AG04450 (cell line): Measurements from ENCODE around the gene PTGIR. TPM values are rescaled to one million over a fixed set of nuclear protein-coding genes. Genes with fewer than 3 reads are reported as not detected.
A peak's percentile ranks its signal among the peaks of the same experiment; 100 is the strongest.

Experiments used
- CTCF ChIA-PET: fragments of 300-600, 350-600 bp; formaldehyde crosslinking; extraction: SDS; loops from one replicate; lab custom pipeline; 2022; ENCODE audit warnings: antibody characterized with exemption, inconsistent platforms; lab: Charles Lee
- POLR2A ChIA-PET: fragments of 350-600 bp; formaldehyde crosslinking; extraction: SDS; loops from one replicate; lab custom pipeline; 2021; ENCODE audit warnings: antibody characterized with exemption, inconsistent platforms; lab: Yijun Ruan, JAX
- DNase-seq: peaks from one replicate; pipeline ENCODE4 v3.0.0-alpha.2; 2011; ENCODE audit warnings: low read depth, low spot score
- H3K27ac ChIP-seq: one replicate; pipeline ENCODE4 v1.5.1; 2012; ENCODE audit warnings: low read depth, low read length, control low read depth
- H3K27me3 ChIP-seq: one replicate; pipeline ENCODE4 v1.6.0; 2012; ENCODE audit warnings: low read length; ENCODE audit not compliant: control insufficient read depth, insufficient read depth
- H3K4me3 ChIP-seq: 2 replicates; pipeline ENCODE4 v1.5.1; 2011; ENCODE audit warnings: mild to moderate bottlenecking, low read depth, low read length, control low read depth
- H3K9me3 ChIP-seq: 2 replicates; pipeline ENCODE4 v1.5.1; 2012; ENCODE audit warnings: low read length; ENCODE audit not compliant: control insufficient read depth, insufficient read depth
- polyA plus RNA-seq: library from polyadenylated mRNA; depleted of rRNA; stranded (reverse); fragments of >200 nt; gene quantifications from 2 replicates; pipeline ENCODE4 v1.2.3, GENCODE V29; 2011
- TF ChIP-seq, protein P1 (sequence below): IDR thresholded peaks from 2 replicates; pipeline ENCODE4 v1.5.1; 2011; ENCODE audit warnings: low read depth, low read length, control low read depth, inconsistent platforms

The PTGIR gene
- polyA plus RNA-seq, 1 experiment: 2.4 TPM

DNA sequence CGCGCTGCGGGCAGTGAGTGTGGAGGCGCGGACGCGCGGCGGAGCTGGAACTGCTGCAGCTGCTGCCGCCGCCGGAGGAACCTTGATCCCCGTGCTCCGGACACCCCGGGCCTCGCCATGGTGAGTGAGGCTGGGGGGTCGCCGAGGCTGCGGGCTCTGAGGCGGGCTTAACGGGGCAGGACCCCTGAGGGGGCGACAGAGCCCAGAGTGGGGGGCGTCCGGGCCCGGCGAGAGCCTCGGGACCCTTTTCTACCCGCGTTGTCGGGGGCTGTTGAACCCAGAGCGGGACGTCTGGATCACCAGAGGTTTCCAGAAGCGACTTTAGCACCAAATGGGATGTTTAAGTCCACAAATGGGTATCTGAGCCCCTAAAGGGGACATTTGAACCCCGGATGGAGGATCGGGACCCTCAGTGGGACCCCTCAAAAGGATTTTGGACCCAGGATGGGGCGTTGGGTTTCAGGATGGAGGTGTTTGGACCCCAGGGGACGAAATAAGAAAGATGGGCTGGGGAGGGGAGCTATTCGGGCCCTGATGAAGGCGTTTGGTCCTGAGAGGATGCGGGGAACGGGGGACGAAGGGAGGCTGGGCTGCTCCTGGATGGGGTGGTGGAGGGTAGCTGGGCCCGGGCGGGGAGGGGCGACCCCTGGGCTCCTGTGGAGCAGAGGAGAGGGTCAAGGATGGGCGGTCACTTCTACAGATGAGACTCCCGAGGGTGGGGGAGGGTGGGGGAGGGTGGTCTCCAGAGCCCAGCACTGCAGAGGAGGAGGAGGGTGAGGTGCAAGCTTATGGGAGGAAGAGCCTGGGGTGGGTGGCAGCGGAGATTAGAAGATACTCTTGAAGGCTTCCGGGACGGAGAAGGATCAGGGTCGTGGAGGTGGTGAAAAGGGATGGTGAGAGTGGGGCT lies 23.3 kb downstream of the PTGIR start, which contains the start of gene CALM3:
Gene CALM3 (plus strand): TSS at position 13 of the 907 bp plus-strand sequence. CDS start 105 bp downstream, at position 118.
- ChIA-PET POLR2A (interaction anchor here (0.6 to 1.3 kb wide), 10 partner anchors 8 to 933 kb away, joined by 3 to 11 read pairs (median 4); partner anchors contain the start of genes CCDC8 and DACT3), CTCF (interaction anchor here (0.6 to 4.2 kb wide), 5 partner anchors 11 to 103 kb away, joined by 3 to 18 read pairs (median 15); partner anchors contain the start of gene DACT3)
- TF ChIP-seq, protein P1, sequence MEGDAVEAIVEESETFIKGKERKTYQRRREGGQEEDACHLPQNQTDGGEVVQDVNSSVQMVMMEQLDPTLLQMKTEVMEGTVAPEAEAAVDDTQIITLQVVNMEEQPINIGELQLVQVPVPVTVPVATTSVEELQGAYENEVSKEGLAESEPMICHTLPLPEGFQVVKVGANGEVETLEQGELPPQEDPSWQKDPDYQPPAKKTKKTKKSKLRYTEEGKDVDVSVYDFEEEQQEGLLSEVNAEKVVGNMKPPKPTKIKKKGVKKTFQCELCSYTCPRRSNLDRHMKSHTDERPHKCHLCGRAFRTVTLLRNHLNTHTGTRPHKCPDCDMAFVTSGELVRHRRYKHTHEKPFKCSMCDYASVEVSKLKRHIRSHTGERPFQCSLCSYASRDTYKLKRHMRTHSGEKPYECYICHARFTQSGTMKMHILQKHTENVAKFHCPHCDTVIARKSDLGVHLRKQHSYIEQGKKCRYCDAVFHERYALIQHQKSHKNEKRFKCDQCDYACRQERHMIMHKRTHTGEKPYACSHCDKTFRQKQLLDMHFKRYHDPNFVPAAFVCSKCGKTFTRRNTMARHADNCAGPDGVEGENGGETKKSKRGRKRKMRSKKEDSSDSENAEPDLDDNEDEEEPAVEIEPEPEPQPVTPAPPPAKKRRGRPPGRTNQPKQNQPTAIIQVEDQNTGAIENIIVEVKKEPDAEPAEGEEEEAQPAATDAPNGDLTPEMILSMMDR: no peak
- no peak for DNase-seq
- Histone ChIP-seq H3K9me3 (peaks cover 8% of the 10 kb centered on the region), H3K27ac (peak within 1 kb of the TSS; percentile 99), H3K4me3 (peak within 1 kb of the TSS; percentile 94), H3K27me3 (no peaks in the 10 kb centered on the region)

DNA sequence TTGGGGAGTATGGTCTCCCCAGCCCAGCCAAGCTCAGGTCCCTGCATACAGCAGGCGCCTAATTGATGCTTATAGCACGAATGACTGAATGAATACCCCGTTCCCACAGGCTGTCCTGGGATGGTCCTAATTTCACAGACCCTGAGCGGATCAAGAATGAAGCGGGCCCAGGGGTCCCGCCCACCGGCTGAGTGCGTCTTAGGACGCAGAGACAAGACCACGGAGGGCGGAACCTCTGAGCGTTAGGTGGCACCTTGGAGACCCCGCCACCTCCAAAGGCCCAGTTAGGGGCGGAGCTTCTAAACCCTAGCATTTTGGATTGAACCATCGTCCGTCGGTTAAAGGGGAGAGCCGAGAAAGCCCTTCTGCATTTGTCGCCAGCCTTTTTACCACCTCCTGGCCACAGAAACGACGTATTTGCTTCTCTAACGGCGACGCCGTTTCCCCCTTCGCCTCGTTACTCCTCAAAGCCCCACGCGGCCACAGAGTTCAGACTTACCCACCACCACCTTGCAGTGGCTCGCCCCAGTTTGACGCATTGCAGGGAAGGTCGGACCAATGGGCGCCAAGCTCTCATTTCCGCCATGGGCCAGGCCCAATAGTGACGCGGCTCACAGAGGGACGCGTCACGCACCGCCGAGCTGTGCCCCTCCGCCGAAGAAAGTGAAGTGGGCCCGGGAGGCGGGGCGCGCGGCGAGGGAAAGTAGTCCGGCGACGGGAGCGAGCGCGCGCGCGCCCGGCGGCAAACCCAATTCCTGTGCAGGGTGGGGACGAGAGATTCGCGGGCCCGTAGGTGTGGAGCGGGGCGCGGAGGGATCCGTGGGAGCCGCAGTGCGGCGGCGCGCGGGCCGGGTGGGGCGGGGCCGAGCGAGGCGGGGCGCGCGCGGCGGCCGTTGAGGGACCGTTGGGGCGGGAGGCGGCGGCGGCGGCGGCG lies 24.2 kb downstream of the PTGIR start:
- peak; percentile 97 for DNase-seq
- ChIA-PET CTCF (interaction anchor here (1.0 to 4.2 kb wide), 2 partner anchors 58 to 61 kb away, joined by 8 to 17 read pairs; partner anchors contain the start of gene DACT3), POLR2A (interaction anchor here (0.5 to 1.3 kb wide), 16 partner anchors 11 to 934 kb away, joined by 3 to 11 read pairs (median 3); partner anchors contain the start of genes CCDC8 and DACT3)
- Histone ChIP-seq H3K4me3 (peak overlapping the region; percentile 94), H3K27me3 (no peaks in the 10 kb centered on the region), H3K9me3 (peaks cover 8% of the 10 kb centered on the region), H3K27ac (peak overlapping the region; percentile 99)
- TF ChIP-seq, protein P1: no peak

DNA sequence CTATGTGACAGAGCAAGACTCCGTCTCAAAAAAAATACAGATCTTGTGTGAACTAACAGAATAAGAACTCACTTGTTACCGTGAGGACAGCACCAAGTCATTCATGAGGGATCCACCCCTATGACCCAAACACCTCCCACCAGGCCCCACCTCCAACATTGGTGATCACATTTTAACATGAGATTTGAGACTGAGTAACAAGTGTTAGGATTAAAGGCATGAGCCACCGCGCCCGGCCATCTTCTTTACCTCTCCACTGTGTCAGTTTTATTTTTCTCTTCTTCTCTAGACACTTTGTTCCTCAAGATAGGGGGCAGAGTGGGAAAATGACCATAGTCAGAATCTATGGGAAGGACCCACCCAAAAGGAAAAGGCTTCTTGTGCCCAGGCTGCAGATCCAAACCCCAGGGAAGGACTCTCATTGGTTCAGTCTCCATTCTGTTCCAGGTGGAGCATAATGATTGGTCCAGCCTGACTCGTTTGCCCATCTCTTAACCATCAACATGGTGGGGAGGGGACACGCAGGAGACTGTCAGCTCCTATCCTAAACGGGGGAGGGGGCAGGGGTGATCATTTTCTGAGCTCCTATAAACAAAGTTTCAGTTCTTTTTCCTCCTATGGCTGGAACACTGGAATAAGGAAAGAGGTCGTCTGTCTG lies 25.0 kb downstream of the PTGIR start:
- peak overlapping the region; percentile 83 for H3K4me3 ChIP-seq
- peak overlapping the region; percentile 99 for H3K27ac ChIP-seq
- H3K9me3 ChIP-seq: peaks cover 8% of the 10 kb centered on the region
- no peaks in the 10 kb centered on the region for H3K27me3 ChIP-seq
- POLR2A ChIA-PET: interaction anchor here (0.6 to 1.3 kb wide), 7 partner anchors 10 to 187 kb away, joined by 3 to 11 read pairs (median 3); partner anchors contain the start of genes CCDC8 and DACT3
- TF ChIP-seq, protein P1: no peak
- no peak for DNase-seq
- CTCF ChIA-PET: interaction anchor here (4.2 kb wide), 1 partner anchor 62 kb away, joined by 17 read pairs; the partner anchor contains the start of gene DACT3

DNA sequence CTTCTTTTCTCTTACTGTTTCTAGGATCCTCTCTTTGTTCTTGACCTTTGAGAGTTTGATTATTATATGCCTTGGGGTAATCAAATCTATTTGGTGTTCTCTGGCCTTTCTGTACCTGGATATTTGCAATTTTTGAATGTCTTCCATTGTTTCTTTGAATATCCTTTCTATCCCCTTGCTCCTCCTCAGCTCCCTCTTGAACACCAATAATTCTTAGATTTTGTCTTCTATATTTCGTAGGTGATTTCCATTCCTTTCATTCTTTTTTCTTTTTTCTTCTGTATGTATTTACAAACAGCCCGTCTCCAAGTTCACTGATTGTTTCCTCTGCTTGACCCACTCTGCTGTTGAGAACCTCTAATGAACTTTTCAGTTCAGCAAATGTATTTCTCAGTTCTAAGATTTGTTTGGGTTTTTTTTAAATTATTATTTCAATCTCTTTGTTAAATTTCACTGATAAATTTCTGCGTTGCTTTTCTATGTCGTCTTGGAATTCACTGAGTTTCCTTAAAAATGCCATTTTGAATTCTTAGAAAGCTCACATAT lies 26.4 kb downstream of the PTGIR start:
- no peak overlapping the region for H3K27ac ChIP-seq
- ChIA-PET CTCF (interaction anchor here (1.6 to 1.7 kb wide), 2 partner anchors 16 to 56 kb away, joined by 6 to 8 read pairs; no protein-coding TSS in a partner anchor), POLR2A (interaction anchor here (0.6 kb wide), 1 partner anchor 13 kb away, joined by 9 read pairs; no protein-coding TSS in a partner anchor)
- TF ChIP-seq, protein P1: no peak
- H3K4me3 ChIP-seq: no peak overlapping the region
- H3K27me3 ChIP-seq: no peaks in the 10 kb centered on the region
- peaks cover 8% of the 10 kb centered on the region for H3K9me3 ChIP-seq
- DNase-seq: no peak
